ENCODE results near the gene ADAMTS8. TPM values are rescaled to one million over a fixed set of nuclear protein-coding genes. Genes with fewer than 3 reads are reported as not detected.

Gene ADAMTS8
- total and polyA plus RNA-seq, 2 donors (not counting 3 experiments of a cell fraction or from before 2014, with no cell fraction given), result not detected

- no TSS peak for BruUV-seq (replicated peaks)
- DNase-seq (ENCODE audit: low read depth, low spot score) (no peak), FAIRE-seq (no peak)
- Histone ChIP-seq H3K27me3 (ENCODE audit: control insufficient read depth in 2 of 2, insufficient read depth in 2 of 2, low read length in 2 of 2) (peaks cover 0 to 6% of the 10 kb centered on the region in 2 experiments), H3K9me3 (replicated peaks; ENCODE audit: control insufficient read depth, insufficient read depth, low read length) (no peaks in the 10 kb centered on the region), H2AFZ (ENCODE audit: low read depth, low read length) (no peak overlapping the region), H3K79me2 (ENCODE audit: control insufficient read depth, insufficient read depth, low read length) (no peaks in the 10 kb centered on the region), H3K27ac (ENCODE audit: insufficient read depth, low read depth, low read length) (no peak overlapping the region), H3K4me2 (ENCODE audit: insufficient read depth, low read length) (no peak overlapping the region), H3K4me3 (replicated peaks in 1 of 3; ENCODE audit: insufficient read depth in 1 of 3, low read depth in 1 of 3, low read length in 3 of 3) (no peak overlapping the region), H3K9me1 (replicated peaks; ENCODE audit: control insufficient read depth, extremely low read depth, insufficient read depth, low read length) (no peaks in the 10 kb centered on the region), H3K4me1 (ENCODE audit: control insufficient read depth, extremely low read depth, insufficient read depth, low read length) (no peaks in the 10 kb centered on the region), H3K9ac (replicated peaks; ENCODE audit: extremely low read depth, insufficient read depth, low read length) (no peak overlapping the region), H4K20me1 (replicated peaks; ENCODE audit: control insufficient read depth, extremely low read depth, insufficient read depth, low read length) (no peaks in the 10 kb centered on the region), H3K36me3 (ENCODE audit: control insufficient read depth in 2 of 2, extremely low read depth in 1 of 2, insufficient read depth in 2 of 2, low read length in 2 of 2) (no peaks in the 10 kb centered on the region)
- intact Hi-C loops (cut with micrococcal nuclease) (no loop called here), dilution Hi-C loops (cut with MboI; ENCODE audit: extremely low pct_ligation_motif_present, low sequenced_read_pairs) (no loop called here)
- CTCF ChIA-PET, result no interaction called here
- POLR2A ChIA-PET, result no interaction called here
- TF ChIP-seq POLR2A (IDR thresholded peaks at IDR 0.05; ENCODE audit: low read depth, low read length) (no peak), FOS (IDR thresholded peaks at IDR 0.05; ENCODE audit: borderline replicate concordance, insufficient read depth, low read length) (no peak), POLR2AphosphoS5 (IDR thresholded peaks at IDR 0.05; ENCODE audit: insufficient read depth, low read depth, low read length) (no peak), EZH2 (IDR thresholded peaks at IDR 0.05; ENCODE audit: borderline replicate concordance, low read depth, low read length, severe bottlenecking) (no peak), CTCF (IDR thresholded peaks at IDR 0.05; ENCODE audit: extremely low read depth in 1 of 2, insufficient read depth in 1 of 2, low read depth in 1 of 2, low read length in 2 of 2) (no peak), MYC (IDR thresholded peaks at IDR 0.05; ENCODE audit: low read depth, low read length) (no peak), GATA2 (IDR thresholded peaks at IDR 0.05; ENCODE audit: insufficient read depth, insufficient read length, low read depth, low read length) (no peak), MAX (IDR thresholded peaks at IDR 0.05; ENCODE audit: insufficient read depth, insufficient read length) (no peak), JUN (IDR thresholded peaks at IDR 0.05; ENCODE audit: borderline replicate concordance, insufficient read depth, insufficient read length, low read depth) (no peak)
Measured at GRCh38 chr11:130471731-130472433, 43.5 kb upstream of the ADAMTS8 start.

Measured in endothelial cell of umbilical vein (primary cell).